GM06990 (cell line): Measurements from ENCODE around the gene ADRA2B.
A peak's percentile ranks its signal among the peaks of the same experiment; 100 is the strongest.
"Not testable (repeated sequence)": the region's sequence is repeated elsewhere in the genome, so short reads cannot be mapped to it uniquely, and the experiment has no call there.

Experiments
- DNase-seq: peaks from one replicate; pipeline ENCODE4 v3.0.0-alpha.2; 2011; ENCODE audit not compliant: insufficient read length; ENCODE audit errors: extremely low read depth
- H3K27me3 ChIP-seq: replicated peaks from 2 replicates; pipeline ENCODE4 v1.6.0; 2011; ENCODE audit warnings: low read length; ENCODE audit not compliant: control insufficient read depth, insufficient read depth
- H3K36me3 ChIP-seq: 2 replicates; pipeline ENCODE4 v1.5.1; 2011; ENCODE audit warnings: low read length; ENCODE audit not compliant: control insufficient read depth, insufficient read depth
- H3K4me3 ChIP-seq: replicated peaks from 2 replicates; pipeline ENCODE4 v1.5.1; 2011; ENCODE audit warnings: low read depth, mild to moderate bottlenecking, control low read depth, low read length
- CTCF ChIP-seq: IDR thresholded peaks from 2 replicates; pipeline ENCODE4 v1.5.1; 2011; ENCODE audit warnings: low read length, control low read depth, mild to moderate bottlenecking, inconsistent platforms; ENCODE audit not compliant: insufficient read depth, poor library complexity, severe bottlenecking

The ADRA2B gene

GRCh38 chr2:96143231-96143847 is 27.0 kb upstream of the ADRA2B start:
- peak overlapping the region; percentile 97 for H3K4me3 ChIP-seq
- no peaks in the 10 kb centered on the region for H3K27me3 ChIP-seq
- peaks cover 18% of the 10 kb centered on the region for H3K36me3 ChIP-seq
- no peak for TF ChIP-seq CTCF
- no peak for DNase-seq

- DNase-seq = peak; percentile 86
- Histone ChIP-seq H3K27me3 (no peaks in the 10 kb centered on the region), H3K4me3 (peak overlapping the region; percentile 97), H3K36me3 (peaks cover 18% of the 10 kb centered on the region)
- TF ChIP-seq CTCF = peak; percentile 75
Observed at GRCh38 chr2:96142217-96143113, 26.1 kb upstream of the ADRA2B start.

GRCh38 chr2:96141624-96141967 is 25.2 kb upstream of the ADRA2B start:
- not testable (repeated sequence) for DNase-seq, H3K27me3 ChIP-seq, H3K4me3 ChIP-seq
- peaks cover 18% of the 10 kb centered on the region for H3K36me3 ChIP-seq

- H3K27me3 ChIP-seq = no peaks in the 10 kb centered on the region
- H3K36me3 ChIP-seq = peaks cover 18% of the 10 kb centered on the region
- no peak for TF ChIP-seq CTCF
- no peak for DNase-seq
- H3K4me3 ChIP-seq = peak overlapping the region; percentile 16; the same call in 1 of the 2 replicates
Observed at GRCh38 chr2:96140941-96141623, 24.7 kb upstream of the ADRA2B start.

- no peak for TF ChIP-seq CTCF
- DNase-seq = no peak
- Histone ChIP-seq H3K4me3 (no peak overlapping the region), H3K36me3 (peaks cover 18% of the 10 kb centered on the region), H3K27me3 (no peaks in the 10 kb centered on the region)
Observed at GRCh38 chr2:96139181-96139758, 22.9 kb upstream of the ADRA2B start.
